Keratinocyte (primary cell): ENCODE results near the gene GPBAR1. TPM values are rescaled to one million over a fixed set of nuclear protein-coding genes. Genes with fewer than 3 reads are reported as not detected.

Source experiments
- DNase-seq: peaks from one replicate; pipeline ENCODE4 v3.0.0-alpha.2; 2011; ENCODE audit warnings: low read depth, missing footprints, low spot score
- FAIRE-seq: peaks from 2 replicates; lab custom pipeline; 2011; peaks lifted over from hg19 to GRCh38; lab: Jason Lieb, UNC
- H2AFZ ChIP-seq: 2 replicates; pipeline ENCODE4 v1.6.0; 2012; ENCODE audit warnings: low read length, control low read depth, inconsistent platforms; ENCODE audit not compliant: control insufficient read depth
- H3K27ac ChIP-seq: 2 replicates; pipeline ENCODE4 v1.5.1; 2011; ENCODE audit warnings: low read length; ENCODE audit not compliant: control insufficient read depth, insufficient read depth
- H3K27me3 ChIP-seq: 3 replicates; pipeline ENCODE4 v1.6.0; 2011; ENCODE audit warnings: low read length; ENCODE audit not compliant: control insufficient read depth, insufficient read depth; ENCODE audit errors: extremely low read depth
- H3K36me3 ChIP-seq, 2 experiments: 2 replicates in 1 of 2; 3 replicates in 1 of 2; pipeline ENCODE4 v1.5.1; 2011; ENCODE audit warnings: low read length in 2 of 2, mild to moderate bottlenecking in 1 of 2; ENCODE audit not compliant: control insufficient read depth in 2 of 2, insufficient read depth in 2 of 2; ENCODE audit errors: extremely low read depth in 1 of 2
- H3K4me1 ChIP-seq: 3 replicates; pipeline ENCODE4 v1.5.1; 2011; ENCODE audit warnings: low read length; ENCODE audit not compliant: control insufficient read depth, insufficient read depth; ENCODE audit errors: extremely low read depth
- H3K4me2 ChIP-seq: 3 replicates; pipeline ENCODE4 v1.6.0; 2011; ENCODE audit warnings: low read depth, low read length; ENCODE audit not compliant: control insufficient read depth, insufficient read depth; ENCODE audit errors: extremely low read depth
- H3K4me3 ChIP-seq, 3 experiments: fragments of 200-600 bp in 1 of 3; sonication (generic) in 1 of 3; 2 replicates in 2 of 3; 3 replicates in 1 of 3; pipeline ENCODE4 v1.5.1; 2011 to 2016; ENCODE audit warnings: low read length in 3 of 3, mild to moderate bottlenecking in 3 of 3, control low read depth in 2 of 3, inconsistent platforms in 1 of 3, low read depth in 1 of 3, mixed read lengths in 1 of 3, mixed run types in 1 of 3, moderate library complexity in 1 of 3; ENCODE audit not compliant: control insufficient read depth in 2 of 3, insufficient read depth in 2 of 3; ENCODE audit errors: extremely low read depth in 1 of 3
- H3K79me2 ChIP-seq: 2 replicates; pipeline ENCODE4 v1.6.0; 2012; ENCODE audit warnings: low read length; ENCODE audit not compliant: control insufficient read depth, insufficient read depth
- H3K9ac ChIP-seq: 3 replicates; pipeline ENCODE4 v1.6.0; 2011; ENCODE audit warnings: low read length; ENCODE audit not compliant: control insufficient read depth, insufficient read depth; ENCODE audit errors: extremely low read depth
- H3K9me1 ChIP-seq: 3 replicates; pipeline ENCODE4 v1.6.0; 2011; ENCODE audit warnings: low read length; ENCODE audit not compliant: control insufficient read depth, insufficient read depth; ENCODE audit errors: extremely low read depth
- H3K9me3 ChIP-seq: 2 replicates; pipeline ENCODE4 v1.5.1; 2012; ENCODE audit warnings: low read depth, low read length; ENCODE audit not compliant: control insufficient read depth
- H4K20me1 ChIP-seq: 3 replicates; pipeline ENCODE4 v1.6.0; 2011; ENCODE audit warnings: low read length; ENCODE audit not compliant: control insufficient read depth, insufficient read depth; ENCODE audit errors: extremely low read depth
- CTCF ChIP-seq, 3 experiments: IDR thresholded peaks in 1 of 3; conservative IDR thresholded peaks in 1 of 3; optimal IDR thresholded peaks in 1 of 3; 2 replicates in 2 of 3; 3 replicates in 1 of 3; pipeline versions ENCODE3 to v1.5.1; 2011; ENCODE audit warnings: low read length in 3 of 3, mild to moderate bottlenecking in 3 of 3, moderate library complexity in 2 of 3, control low read depth in 1 of 3, inconsistent platforms in 1 of 3; ENCODE audit not compliant: insufficient read depth in 2 of 3; ENCODE audit errors: extremely low read depth in 1 of 3
- EZH2 ChIP-seq: IDR thresholded peaks from one replicate; pipeline ENCODE4 v1.6.1; 2012; ENCODE audit warnings: inconsistent platforms, mild to moderate bottlenecking, low read length, moderate library complexity
- dilution Hi-C: fragments of 300-500 bp; cut with MboI; formaldehyde crosslinking; loops from one replicate; pipeline ENCODE4 v1.7.0; 2020; ENCODE audit warnings: low sequenced_read_pairs; ENCODE audit not compliant: extremely low pct_ligation_motif_present
- polyA plus RNA-seq, 5 experiments: library from polyadenylated mRNA; depleted of rRNA in 3 of 5; stranded (reverse) in 3 of 5; stranded (forward) in 1 of 5; unstranded in 1 of 5; fragments of >200 nt; gene quantifications; 1 replicate in 1 of 5; 2 replicates in 3 of 5; 3 replicates in 1 of 5; pipeline versions ENCODE4 v1.2.1 to v1.2.3, GENCODE V29; 2011 to 2012; ENCODE audit warnings: missing spikeins in 2 of 5, low read depth in 1 of 5, low replicate concordance in 1 of 5

The GPBAR1 gene
- polyA plus RNA-seq, 1 donor (not counting 4 experiments of a cell fraction or from before 2014, with no cell fraction given) = 0.12 TPM

GRCh38 chr2:218245214-218245613 is 15.6 kb upstream of the GPBAR1 start:
- peaks cover 8% of the 10 kb centered on the region for H4K20me1 ChIP-seq
- H3K36me3 ChIP-seq = peaks cover 47 to 64% of the 10 kb centered on the region in 2 experiments
- FAIRE-seq = no peak
- no peak overlapping the region for H3K4me2 ChIP-seq
- no peak overlapping the region for H3K9ac ChIP-seq
- no peak for DNase-seq
- H3K27me3 ChIP-seq = no peaks in the 10 kb centered on the region
- H3K9me1 ChIP-seq = no peaks in the 10 kb centered on the region
- dilution Hi-C loops = no loop called here
- no peaks in the 10 kb centered on the region for H3K9me3 ChIP-seq
- TF ChIP-seq EZH2 (no peak), CTCF (optimal IDR thresholded peaks at IDR 0.05 in 1 of 3, IDR thresholded peaks at IDR 0.05 in 1 of 3, conservative IDR thresholded peaks at IDR 0.05 in 1 of 3; ENCODE audit: extremely low read depth in 1 of 3, insufficient read depth in 2 of 3, low read length in 3 of 3) (no peak)
- H3K79me2 ChIP-seq = peaks cover 43% of the 10 kb centered on the region
- H3K27ac ChIP-seq = no peak overlapping the region
- no peak overlapping the region for H3K4me3 ChIP-seq
- no peak overlapping the region for H2AFZ ChIP-seq
- no peaks in the 10 kb centered on the region for H3K4me1 ChIP-seq

- no peak overlapping the region for H3K4me3 ChIP-seq
- DNase-seq (no peak), FAIRE-seq (no peak)
- TF ChIP-seq EZH2 = no peak
- no peak for TF ChIP-seq CTCF (optimal IDR thresholded peaks at IDR 0.05 in 1 of 3, IDR thresholded peaks at IDR 0.05 in 1 of 3, conservative IDR thresholded peaks at IDR 0.05 in 1 of 3; ENCODE audit: extremely low read depth in 1 of 3, insufficient read depth in 2 of 3, low read length in 3 of 3)
- peaks cover 18% of the 10 kb centered on the region for H3K79me2 ChIP-seq
- no peak overlapping the region for H2AFZ ChIP-seq
- H4K20me1 ChIP-seq = peaks cover 9% of the 10 kb centered on the region
- H3K9me3 ChIP-seq = no peaks in the 10 kb centered on the region
- no peaks in the 10 kb centered on the region for H3K9me1 ChIP-seq
- no peaks in the 10 kb centered on the region for H3K27me3 ChIP-seq
- H3K4me1 ChIP-seq = no peaks in the 10 kb centered on the region
- dilution Hi-C loops = no loop called here
- H3K27ac ChIP-seq = no peak overlapping the region
- H3K4me2 ChIP-seq = no peak overlapping the region
- peaks cover 60 to 70% of the 10 kb centered on the region in 2 experiments for H3K36me3 ChIP-seq
- H3K9ac ChIP-seq = no peak overlapping the region
Measured at GRCh38 chr2:218249691-218250090, 11.1 kb upstream of the GPBAR1 start.
